HCEC 1CT (cell line): ENCODE data around the gene KNDC1.
"Not testable (repeated sequence)": the region's sequence is repeated elsewhere in the genome, so short reads cannot be mapped to it uniquely, and the experiment has no call there.

Experiments
- DNase-seq: peaks from one replicate; pipeline ENCODE4 v3.0.0-alpha.2; 2017

KNDC1 gene

GRCh38 chr10:133265052-133265451 lies 105.0 kb downstream of the KNDC1 start:
- not testable (repeated sequence) for DNase-seq

- DNase-seq: no peak
These were observed 106.2 kb downstream of the KNDC1 start for GRCh38 chr10:133266056-133266795.

GRCh38 chr10:133267293-133267692 lies 107.3 kb downstream of the KNDC1 start:
- no peak for DNase-seq

DNA sequence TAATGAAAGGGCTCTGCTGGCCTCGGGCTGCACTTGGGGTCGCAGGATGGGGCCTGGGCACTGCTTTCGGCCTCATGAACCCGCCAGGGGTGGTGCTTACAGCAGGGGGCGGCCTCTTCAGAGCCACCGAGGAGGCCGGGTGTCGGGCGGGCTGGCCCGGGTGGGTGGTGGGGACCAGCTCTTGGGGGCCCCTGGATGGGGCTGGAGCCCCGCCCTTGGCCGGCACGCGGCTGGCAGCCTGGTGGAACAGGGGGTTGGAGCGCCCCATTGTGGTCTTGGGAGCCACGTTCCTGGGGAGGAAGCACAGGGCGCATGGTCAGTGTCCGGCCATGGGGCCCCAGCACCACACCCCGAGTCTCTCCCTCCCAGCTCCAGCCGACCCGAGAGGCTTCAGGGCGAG lies 107.8 kb downstream of the KNDC1 start:
- DNase-seq: no peak

DNA sequence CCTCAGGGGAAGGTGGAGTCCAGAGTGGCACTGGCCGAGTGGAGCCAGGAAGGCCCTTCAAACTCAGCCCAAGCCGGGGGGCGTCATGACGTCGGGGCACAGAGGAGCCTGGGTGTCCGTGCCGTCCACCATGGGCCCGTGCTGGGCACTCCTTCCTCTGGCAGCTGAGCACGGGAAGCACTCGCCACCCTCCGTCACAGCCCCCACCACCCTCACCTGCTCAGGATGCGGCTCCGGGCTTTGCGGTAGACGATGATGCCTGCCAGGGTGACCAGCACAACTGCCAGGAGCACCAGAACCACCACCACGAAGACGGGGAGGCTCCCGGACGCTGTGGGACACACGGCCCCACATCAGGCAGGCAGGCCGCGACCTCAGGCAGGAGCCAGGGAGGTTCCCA lies 108.5 kb downstream of the KNDC1 start:
- DNase-seq: no peak

DNA sequence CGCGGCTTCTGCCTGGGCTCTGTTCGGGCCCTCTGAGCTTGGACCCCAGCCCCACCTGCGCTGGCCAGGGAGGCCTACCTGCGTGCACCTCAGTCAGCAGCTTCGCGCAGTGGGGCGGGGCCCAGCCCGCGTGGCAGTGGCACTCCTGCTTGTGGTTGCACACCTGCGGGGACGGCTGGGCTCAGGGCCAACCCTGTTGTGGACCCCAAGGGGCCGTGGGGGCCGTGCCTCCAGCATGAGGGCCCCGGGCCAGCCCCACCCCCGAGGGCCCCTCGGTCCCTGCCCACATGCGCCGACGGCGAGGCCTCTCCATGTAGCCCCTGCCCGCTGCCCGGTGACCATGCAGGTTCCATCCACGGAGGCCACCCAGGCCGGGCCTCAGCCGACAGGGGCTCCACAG lies 109.3 kb downstream of the KNDC1 start:
- no peak for DNase-seq

DNA sequence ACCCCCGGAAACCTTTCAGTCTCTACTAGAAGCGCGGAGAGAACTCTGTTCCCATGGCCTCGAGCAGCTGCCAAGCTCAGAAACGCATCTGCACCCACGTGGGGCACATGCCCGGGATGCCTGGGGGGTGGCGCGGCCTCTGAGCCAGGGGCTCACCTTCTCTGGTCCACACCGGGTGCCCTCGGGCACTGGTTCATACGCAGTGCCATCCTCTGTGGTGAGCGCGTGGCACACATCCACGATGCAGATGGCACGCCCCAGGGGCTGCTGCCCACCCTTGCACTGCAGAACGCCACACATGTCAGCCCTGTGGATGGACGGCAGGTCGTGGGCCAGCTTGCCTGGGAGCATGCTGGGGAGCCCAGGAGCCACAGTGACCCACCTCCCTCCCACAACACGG lies 110.2 kb downstream of the KNDC1 start:
- no peak for DNase-seq

GRCh38 chr10:133270773-133271297 lies 110.8 kb downstream of the KNDC1 start:
- DNase-seq: no peak

- no peak for DNase-seq
These were observed 111.7 kb downstream of the KNDC1 start for GRCh38 chr10:133271521-133272300.

GRCh38 chr10:133272301-133272963 lies 112.4 kb downstream of the KNDC1 start:
- DNase-seq: no peak

- no peak for DNase-seq
These were observed 113.0 kb downstream of the KNDC1 start for GRCh38 chr10:133272964-133273420.

DNA sequence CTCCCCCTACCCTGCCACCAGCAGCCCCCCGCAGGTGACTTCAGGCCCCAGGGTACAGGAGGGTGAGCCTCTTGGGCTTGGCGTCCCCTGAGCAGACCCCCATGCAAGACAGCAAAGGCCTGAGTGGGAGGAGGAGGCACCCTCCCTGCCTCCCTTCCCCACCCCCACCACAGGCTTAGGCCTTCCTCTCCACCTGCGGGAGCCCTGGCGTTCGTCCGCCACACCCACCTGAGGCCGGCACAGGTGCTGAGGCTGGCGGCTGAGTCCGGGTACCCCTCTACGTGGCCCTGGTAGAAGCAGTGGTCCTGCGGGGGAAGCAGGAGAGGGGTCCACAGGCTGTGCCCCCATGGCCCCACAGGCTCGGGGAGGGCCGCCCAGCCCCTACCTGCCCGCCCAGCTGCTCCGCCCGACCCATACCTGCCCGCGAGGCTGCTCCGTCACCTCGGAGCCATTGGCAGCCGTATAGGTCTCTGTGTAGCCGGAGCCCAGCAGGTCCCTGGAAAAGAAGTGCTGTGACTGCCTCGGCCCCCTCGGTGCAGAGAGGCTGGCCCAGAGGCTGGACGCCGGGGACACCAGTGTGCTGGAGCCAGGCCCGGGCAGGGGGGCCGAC lies 113.6 kb downstream of the KNDC1 start:
- no peak for DNase-seq

DNA sequence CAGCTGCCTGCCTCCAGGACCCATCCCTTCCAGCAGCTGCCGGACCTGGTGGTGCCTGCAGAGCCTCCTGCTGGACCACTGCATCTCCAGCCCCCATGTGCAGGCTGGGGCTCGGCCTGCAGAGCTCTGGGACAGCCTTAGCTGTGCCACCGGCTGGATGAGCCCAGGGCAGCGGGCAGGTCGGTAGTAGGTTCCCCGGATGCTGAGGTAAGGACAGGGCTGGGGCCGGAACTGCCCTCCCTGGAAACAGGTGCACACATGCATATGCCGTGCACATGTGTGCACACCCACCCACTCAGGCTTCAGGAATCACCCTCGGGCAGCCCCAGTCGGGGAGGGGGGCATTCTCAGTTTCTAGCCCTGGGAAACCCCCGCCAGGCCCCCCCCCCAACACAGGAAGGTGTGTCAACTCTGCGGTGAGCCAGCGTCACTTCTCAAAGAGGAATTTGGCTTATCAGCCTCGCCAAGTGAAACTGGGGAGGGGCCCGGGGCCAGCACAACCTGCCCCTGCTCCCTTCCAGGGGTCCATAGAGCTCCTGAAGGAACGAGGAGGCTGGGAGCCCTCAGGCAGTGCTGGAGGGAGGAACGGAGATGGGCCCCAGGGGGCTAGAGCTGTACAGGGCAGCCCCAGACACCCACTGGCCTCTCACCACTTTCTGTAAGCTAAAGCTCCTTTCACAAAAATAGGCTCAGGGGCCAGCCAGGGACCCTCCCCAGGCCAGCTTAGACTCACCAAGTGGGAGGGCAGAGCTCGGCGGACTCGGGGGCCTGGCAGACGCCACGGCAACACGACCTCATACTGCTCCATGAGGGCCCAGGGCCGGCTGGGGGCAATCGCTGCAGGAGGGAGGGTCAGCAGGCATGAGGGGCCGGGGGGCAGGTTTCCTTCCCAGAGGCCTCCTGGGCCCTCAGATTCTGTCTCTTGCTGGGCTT lies 115.0 kb downstream of the KNDC1 start:
- DNase-seq: no peak

GRCh38 chr10:133275684-133276092 lies 115.7 kb downstream of the KNDC1 start:
- DNase-seq: no peak
